ENCODE results near the gene ERP27. TPM values are rescaled to one million over a fixed set of nuclear protein-coding genes. Genes with fewer than 3 reads are reported as not detected.

ERP27 gene
- polyA plus RNA-seq, 1 of the 3 experiments (the other 2 are of a cell fraction): 0.64 TPM

DNA sequence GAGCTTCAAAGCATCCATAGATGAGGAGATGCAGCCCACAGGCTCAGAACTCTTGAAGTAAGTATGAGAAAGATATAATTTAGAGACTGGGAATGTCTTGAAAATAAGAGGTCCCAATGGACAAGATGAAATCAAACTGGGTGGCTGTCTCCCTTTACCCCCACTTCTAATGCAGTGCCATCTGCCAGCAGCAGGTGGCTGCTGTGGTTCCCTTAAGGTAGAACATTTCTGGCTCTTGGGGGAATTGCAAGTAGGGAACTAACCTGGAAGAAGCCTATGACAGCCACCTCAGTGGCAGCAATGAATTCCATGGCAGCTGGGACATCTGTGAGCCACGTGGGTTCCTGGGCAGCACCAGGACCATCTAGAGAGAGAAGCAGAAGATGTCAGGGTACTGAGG is 648 bp downstream of the ERP27 start:
- Histone ChIP-seq H3K9me2 (no peaks in the 10 kb centered on the region), H3K9ac (no peak overlapping the region), H3K27me3 (ENCODE audit: insufficient read depth) (no peaks in the 10 kb centered on the region), H3K4me2 (no peak overlapping the region), H3K4me1 (ENCODE audit: control insufficient read depth in 1 of 2, insufficient read depth in 2 of 2, low read depth in 1 of 2, low read length in 1 of 2) (no peaks in the 10 kb centered on the region), H3K36me3 (replicated peaks in 1 of 2; ENCODE audit: control insufficient read depth in 1 of 2, insufficient read depth in 2 of 2, low read length in 1 of 2) (peaks cover 9 to 14% of the 10 kb centered on the region in 2 experiments), H3K4me3 (ENCODE audit: low read depth in 2 of 2, low read length in 1 of 2) (no peak overlapping the region), H3K79me2 (ENCODE audit: insufficient read depth) (no peaks in the 10 kb centered on the region), H3F3A (replicated peaks; ENCODE audit: insufficient read depth) (no peaks in the 10 kb centered on the region), H3K27ac (ENCODE audit: low read depth in 2 of 2, low read length in 1 of 2) (no peak overlapping the region), H4K20me1 (ENCODE audit: insufficient read depth) (no peaks in the 10 kb centered on the region), H3K9me3 (no peaks in the 10 kb centered on the region), H2AFZ (ENCODE audit: low read depth) (no peak overlapping the region)
- POLR2A ChIA-PET: no interaction called here
- TF ChIP-seq, protein P1, sequence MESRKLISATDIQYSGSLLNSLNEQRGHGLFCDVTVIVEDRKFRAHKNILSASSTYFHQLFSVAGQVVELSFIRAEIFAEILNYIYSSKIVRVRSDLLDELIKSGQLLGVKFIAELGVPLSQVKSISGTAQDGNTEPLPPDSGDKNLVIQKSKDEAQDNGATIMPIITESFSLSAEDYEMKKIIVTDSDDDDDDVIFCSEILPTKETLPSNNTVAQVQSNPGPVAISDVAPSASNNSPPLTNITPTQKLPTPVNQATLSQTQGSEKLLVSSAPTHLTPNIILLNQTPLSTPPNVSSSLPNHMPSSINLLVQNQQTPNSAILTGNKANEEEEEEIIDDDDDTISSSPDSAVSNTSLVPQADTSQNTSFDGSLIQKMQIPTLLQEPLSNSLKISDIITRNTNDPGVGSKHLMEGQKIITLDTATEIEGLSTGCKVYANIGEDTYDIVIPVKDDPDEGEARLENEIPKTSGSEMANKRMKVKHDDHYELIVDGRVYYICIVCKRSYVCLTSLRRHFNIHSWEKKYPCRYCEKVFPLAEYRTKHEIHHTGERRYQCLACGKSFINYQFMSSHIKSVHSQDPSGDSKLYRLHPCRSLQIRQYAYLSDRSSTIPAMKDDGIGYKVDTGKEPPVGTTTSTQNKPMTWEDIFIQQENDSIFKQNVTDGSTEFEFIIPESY (IDR thresholded peaks at IDR 0.05; ENCODE audit: borderline replicate concordance, low read depth): no peak
- no peak for TF ChIP-seq SIN3A (IDR thresholded peaks at IDR 0.05; ENCODE audit: borderline replicate concordance, low read depth, low read length)
- no peak for TF ChIP-seq TEAD4 (IDR thresholded peaks at IDR 0.05; ENCODE audit: borderline replicate concordance, insufficient read depth)
- TF ChIP-seq YY1 (IDR thresholded peaks at IDR 0.05; ENCODE audit: low read depth): no peak
- no peak for TF ChIP-seq RFX5 (IDR thresholded peaks at IDR 0.05; ENCODE audit: low read length)
- TF ChIP-seq CHD2 (IDR thresholded peaks at IDR 0.05; ENCODE audit: low read length, partially characterized antibody): no peak
- no peak for TF ChIP-seq JUND (IDR thresholded peaks at IDR 0.05)
- WGBS (ENCODE audit: low lambda C conversion rate): 17% methylated on average over 1 of the region's 1 CpG
- CTCF ChIA-PET: interaction anchor here (1.1 to 1.2 kb wide), 2 partner anchors 10 to 58 kb away, joined by 3 to 4 read pairs; no protein-coding TSS in a partner anchor
- DNase-seq: no peak

DNA sequence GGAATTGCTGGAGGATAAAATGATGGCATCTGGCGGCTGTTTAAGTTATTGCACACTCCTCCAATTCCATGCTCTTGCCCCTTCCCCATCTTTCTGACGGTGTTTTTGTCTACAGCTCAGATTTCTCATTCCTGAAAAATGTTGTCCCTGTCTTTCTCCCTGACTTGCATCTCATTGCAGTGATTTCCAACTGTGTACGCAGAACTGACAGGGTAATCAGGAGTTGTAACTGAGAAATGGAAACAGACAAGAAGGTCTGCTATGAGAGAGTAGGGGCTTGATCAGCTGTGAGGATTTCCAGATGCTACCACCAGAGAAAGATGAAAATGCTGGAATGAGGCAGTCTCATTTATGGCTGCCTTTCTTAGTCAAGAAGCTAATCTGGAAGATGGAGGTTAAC is 1.3 kb downstream of the ERP27 start:
- Histone ChIP-seq H3K27ac (ENCODE audit: low read depth in 2 of 2, low read length in 1 of 2) (no peak overlapping the region), H3K36me3 (replicated peaks in 1 of 2; ENCODE audit: control insufficient read depth in 1 of 2, insufficient read depth in 2 of 2, low read length in 1 of 2) (peaks cover 4 to 7% of the 10 kb centered on the region in 2 experiments), H3K79me2 (ENCODE audit: insufficient read depth) (no peaks in the 10 kb centered on the region), H3K9ac (no peak overlapping the region), H3K9me3 (no peaks in the 10 kb centered on the region), H3F3A (replicated peaks; ENCODE audit: insufficient read depth) (no peaks in the 10 kb centered on the region), H3K4me3 (ENCODE audit: low read depth in 2 of 2, low read length in 1 of 2) (no peak overlapping the region), H3K4me2 (no peak overlapping the region), H3K4me1 (ENCODE audit: control insufficient read depth in 1 of 2, insufficient read depth in 2 of 2, low read depth in 1 of 2, low read length in 1 of 2) (no peaks in the 10 kb centered on the region), H3K27me3 (ENCODE audit: insufficient read depth) (no peaks in the 10 kb centered on the region), H2AFZ (ENCODE audit: low read depth) (no peak overlapping the region), H4K20me1 (ENCODE audit: insufficient read depth) (no peaks in the 10 kb centered on the region), H3K9me2 (no peaks in the 10 kb centered on the region)
- ChIA-PET CTCF (interaction anchor here (1.1 to 1.2 kb wide), 3 partner anchors 11 to 91 kb away, joined by 3 to 5 read pairs (median 4); no protein-coding TSS in a partner anchor), POLR2A (no interaction called here)
- TF ChIP-seq RXRA (IDR thresholded peaks at IDR 0.05; ENCODE audit: borderline replicate concordance, low read depth): no peak
- TF ChIP-seq, protein P2, sequence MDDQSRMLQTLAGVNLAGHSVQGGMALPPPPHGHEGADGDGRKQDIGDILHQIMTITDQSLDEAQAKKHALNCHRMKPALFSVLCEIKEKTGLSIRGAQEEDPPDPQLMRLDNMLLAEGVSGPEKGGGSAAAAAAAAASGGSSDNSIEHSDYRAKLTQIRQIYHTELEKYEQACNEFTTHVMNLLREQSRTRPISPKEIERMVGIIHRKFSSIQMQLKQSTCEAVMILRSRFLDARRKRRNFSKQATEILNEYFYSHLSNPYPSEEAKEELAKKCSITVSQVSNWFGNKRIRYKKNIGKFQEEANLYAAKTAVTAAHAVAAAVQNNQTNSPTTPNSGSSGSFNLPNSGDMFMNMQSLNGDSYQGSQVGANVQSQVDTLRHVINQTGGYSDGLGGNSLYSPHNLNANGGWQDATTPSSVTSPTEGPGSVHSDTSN (IDR thresholded peaks at IDR 0.05): no peak
- TF ChIP-seq, protein P3, sequence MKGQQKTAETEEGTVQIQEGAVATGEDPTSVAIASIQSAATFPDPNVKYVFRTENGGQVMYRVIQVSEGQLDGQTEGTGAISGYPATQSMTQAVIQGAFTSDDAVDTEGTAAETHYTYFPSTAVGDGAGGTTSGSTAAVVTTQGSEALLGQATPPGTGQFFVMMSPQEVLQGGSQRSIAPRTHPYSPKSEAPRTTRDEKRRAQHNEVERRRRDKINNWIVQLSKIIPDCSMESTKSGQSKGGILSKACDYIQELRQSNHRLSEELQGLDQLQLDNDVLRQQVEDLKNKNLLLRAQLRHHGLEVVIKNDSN (IDR thresholded peaks at IDR 0.05; ENCODE audit: borderline replicate concordance, low read depth): no peak
- TF ChIP-seq, protein P4, sequence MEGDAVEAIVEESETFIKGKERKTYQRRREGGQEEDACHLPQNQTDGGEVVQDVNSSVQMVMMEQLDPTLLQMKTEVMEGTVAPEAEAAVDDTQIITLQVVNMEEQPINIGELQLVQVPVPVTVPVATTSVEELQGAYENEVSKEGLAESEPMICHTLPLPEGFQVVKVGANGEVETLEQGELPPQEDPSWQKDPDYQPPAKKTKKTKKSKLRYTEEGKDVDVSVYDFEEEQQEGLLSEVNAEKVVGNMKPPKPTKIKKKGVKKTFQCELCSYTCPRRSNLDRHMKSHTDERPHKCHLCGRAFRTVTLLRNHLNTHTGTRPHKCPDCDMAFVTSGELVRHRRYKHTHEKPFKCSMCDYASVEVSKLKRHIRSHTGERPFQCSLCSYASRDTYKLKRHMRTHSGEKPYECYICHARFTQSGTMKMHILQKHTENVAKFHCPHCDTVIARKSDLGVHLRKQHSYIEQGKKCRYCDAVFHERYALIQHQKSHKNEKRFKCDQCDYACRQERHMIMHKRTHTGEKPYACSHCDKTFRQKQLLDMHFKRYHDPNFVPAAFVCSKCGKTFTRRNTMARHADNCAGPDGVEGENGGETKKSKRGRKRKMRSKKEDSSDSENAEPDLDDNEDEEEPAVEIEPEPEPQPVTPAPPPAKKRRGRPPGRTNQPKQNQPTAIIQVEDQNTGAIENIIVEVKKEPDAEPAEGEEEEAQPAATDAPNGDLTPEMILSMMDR (IDR thresholded peaks at IDR 0.05): peak; percentile 18
- no peak for DNase-seq
- WGBS (ENCODE audit: low lambda C conversion rate): 64% methylated on average over 3 of the region's 3 CpGs
